Jurkat, Clone E6-1 (cell line): ENCODE results near the gene NKD1.

Source experiments
- DNase-seq: peaks from one replicate; pipeline ENCODE4 v3.0.0-alpha.2; 2011; ENCODE audit warnings: low read depth, low spot score
- H3K4me3 ChIP-seq: 2 replicates; pipeline ENCODE4 v1.5.1; 2011; ENCODE audit warnings: mild to moderate bottlenecking, low read length, control low read depth, moderate library complexity

NKD1 gene

GRCh38 chr16:50646345-50646744 is 98.1 kb downstream of the NKD1 start:
- H3K4me3 ChIP-seq = no peak overlapping the region
- DNase-seq = no peak

- H3K4me3 ChIP-seq = no peak overlapping the region
- DNase-seq = no peak
Measured at GRCh38 chr16:50651835-50652438, 103.7 kb downstream of the NKD1 start.

- no peak overlapping the region for H3K4me3 ChIP-seq
- DNase-seq = no peak
Measured at GRCh38 chr16:50652836-50653425, 104.7 kb downstream of the NKD1 start.

GRCh38 chr16:50653633-50654519 is 105.7 kb downstream of the NKD1 start:
- DNase-seq = no peak
- no peak overlapping the region for H3K4me3 ChIP-seq

- no peak for DNase-seq
- no peak overlapping the region for H3K4me3 ChIP-seq
Measured at GRCh38 chr16:50655558-50656055, 107.4 kb downstream of the NKD1 start.

- no peak overlapping the region for H3K4me3 ChIP-seq
- no peak for DNase-seq
Measured at GRCh38 chr16:50657241-50657640, 109.0 kb downstream of the NKD1 start.

GRCh38 chr16:50659806-50660205 is 111.6 kb downstream of the NKD1 start:
- DNase-seq = no peak
- no peak overlapping the region for H3K4me3 ChIP-seq

- DNase-seq = no peak
- H3K4me3 ChIP-seq = no peak overlapping the region
Measured at GRCh38 chr16:50662306-50662940, 114.2 kb downstream of the NKD1 start.

GRCh38 chr16:50664270-50664669 is 116.1 kb downstream of the NKD1 start:
- H3K4me3 ChIP-seq = no peak overlapping the region
- no peak for DNase-seq

- peak; percentile 45 for DNase-seq
- H3K4me3 ChIP-seq = peak overlapping the region; percentile 43
Measured at GRCh38 chr16:50665128-50665878, 117.1 kb downstream of the NKD1 start.

GRCh38 chr16:50666658-50667496 is 118.7 kb downstream of the NKD1 start:
- H3K4me3 ChIP-seq = no peak overlapping the region
- DNase-seq = peak; percentile 29

- peak; percentile 22 for DNase-seq
- no peak overlapping the region for H3K4me3 ChIP-seq
Measured at GRCh38 chr16:50667497-50668367, 119.5 kb downstream of the NKD1 start.

- H3K4me3 ChIP-seq = no peak overlapping the region
- DNase-seq = no peak
Measured at GRCh38 chr16:50668368-50669008, 120.3 kb downstream of the NKD1 start.

- no peak for DNase-seq
- no peak overlapping the region for H3K4me3 ChIP-seq
Measured at GRCh38 chr16:50669741-50670140, 121.5 kb downstream of the NKD1 start.

GRCh38 chr16:50670476-50670875 is 122.3 kb downstream of the NKD1 start:
- H3K4me3 ChIP-seq = no peak overlapping the region
- no peak for DNase-seq

GRCh38 chr16:50671644-50672260 is 123.6 kb downstream of the NKD1 start:
- no peak overlapping the region for H3K4me3 ChIP-seq
- DNase-seq = peak; percentile 19
